ENCODE results near the gene APBB1IP.
"Not testable (repeated sequence)": the region's sequence is repeated elsewhere in the genome, so short reads cannot be mapped to it uniquely, and the experiment has no call there.

Gene APBB1IP

DNA sequence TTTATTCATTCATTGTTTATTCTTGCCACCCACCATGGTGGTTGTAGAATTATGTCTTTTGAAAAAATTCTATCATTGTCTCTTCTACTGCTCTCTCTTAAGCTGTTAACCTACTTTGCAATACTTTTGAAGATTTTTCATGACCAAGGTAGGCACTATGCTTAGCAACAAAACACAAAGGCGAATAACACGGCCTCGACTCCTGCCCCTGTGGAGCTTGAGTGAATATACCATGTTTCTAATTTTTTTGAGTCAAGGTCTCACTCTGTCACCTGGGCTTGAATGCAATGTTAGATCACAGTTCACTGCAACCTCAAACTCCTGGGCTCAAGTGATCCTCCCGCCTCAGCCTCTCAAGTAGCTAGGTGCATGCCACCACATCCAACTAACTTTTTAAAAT, 39.4 kb downstream of the APBB1IP start:
- no peak for DNase-seq (ENCODE audit: low read depth)

GRCh38 chr10:26478061-26478460, 39.9 kb downstream of the APBB1IP start:
- DNase-seq (ENCODE audit: low read depth) = no peak

- DNase-seq (ENCODE audit: low read depth) = no peak
These were observed 41.8 kb downstream of the APBB1IP start for GRCh38 chr10:26479766-26480492.

GRCh38 chr10:26481315-26481692, 43.2 kb downstream of the APBB1IP start:
- no peak for DNase-seq (ENCODE audit: low read depth)

- no peak for DNase-seq (ENCODE audit: low read depth)
These were observed 43.9 kb downstream of the APBB1IP start for GRCh38 chr10:26481914-26482550.

DNA sequence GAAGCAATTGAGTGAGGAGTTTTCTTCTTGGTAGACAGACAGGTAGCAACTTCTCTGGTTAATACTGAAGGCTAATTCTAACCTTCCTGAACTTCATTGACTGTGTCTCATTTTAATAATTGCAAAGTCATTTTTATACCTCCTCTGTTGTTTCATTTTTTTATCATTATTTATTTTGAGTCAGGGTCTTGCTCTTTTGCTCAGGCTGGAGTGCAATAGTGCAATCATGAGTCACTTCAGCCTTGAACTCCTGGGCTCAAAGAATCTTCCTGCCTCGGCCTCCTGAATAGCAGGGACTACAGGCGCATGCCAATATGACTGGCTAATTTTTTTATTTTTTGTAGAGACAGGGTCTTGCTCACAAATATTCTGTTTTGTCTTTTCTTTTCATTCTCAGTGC, 45.4 kb downstream of the APBB1IP start:
- no peak for DNase-seq (ENCODE audit: low read depth)

DNA sequence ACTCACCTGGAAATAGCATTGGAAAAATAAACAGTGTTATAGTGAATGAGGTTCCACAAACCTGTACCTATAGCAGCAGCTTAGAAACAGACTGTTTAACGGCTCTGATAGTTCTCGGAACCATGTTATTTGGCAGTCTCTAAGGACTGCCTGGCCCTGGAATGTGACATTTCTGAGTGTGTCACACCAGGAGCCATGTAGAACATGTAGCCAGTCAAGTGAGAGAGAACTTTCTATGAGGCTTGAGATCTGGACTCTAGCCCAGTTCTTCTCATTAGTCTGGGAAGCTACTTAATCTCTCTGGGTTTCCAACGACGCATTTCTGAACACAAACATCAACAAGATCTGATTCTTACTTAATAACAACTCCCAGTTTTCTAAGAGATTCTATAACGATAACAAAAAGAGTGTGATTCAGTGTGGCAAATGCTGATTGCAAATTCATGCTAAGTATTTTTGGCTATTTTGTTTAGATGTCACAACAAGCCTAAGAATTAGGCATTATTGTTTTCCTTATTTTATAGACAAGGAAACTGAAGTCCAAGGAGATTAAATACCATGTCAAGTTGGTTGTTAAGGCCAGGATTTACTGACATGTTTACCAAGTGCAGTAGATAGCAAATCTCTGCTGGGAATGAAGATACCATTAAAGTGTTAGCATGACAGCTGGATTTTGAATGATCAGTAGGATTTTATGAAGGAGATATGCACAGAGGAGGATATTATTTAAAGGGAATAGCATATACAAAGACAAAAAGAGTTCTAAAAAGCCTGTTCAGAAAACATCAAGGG, 47.2 kb downstream of the APBB1IP start:
- peak; percentile 46 for DNase-seq (ENCODE audit: low read depth)

DNA sequence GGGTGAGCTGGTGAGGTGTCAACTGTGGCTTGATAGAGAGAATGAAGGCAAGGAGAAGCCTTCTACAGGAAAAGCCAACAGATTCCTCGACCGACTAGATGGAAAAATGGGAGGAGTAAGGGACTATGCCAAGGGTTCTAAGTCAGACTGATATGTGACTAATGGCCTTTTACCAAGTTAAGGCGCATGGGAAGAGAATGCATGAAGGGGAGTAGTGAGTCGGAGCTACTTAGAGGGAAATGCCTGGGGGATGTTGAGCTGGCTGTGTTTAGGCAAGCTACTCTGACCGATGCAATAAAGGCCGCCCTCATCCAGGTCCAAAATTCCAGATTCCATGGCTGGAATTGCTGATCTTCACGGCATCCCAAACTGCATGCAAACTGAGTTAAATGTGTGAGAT, 48.2 kb downstream of the APBB1IP start:
- peak; percentile 61 for DNase-seq (ENCODE audit: low read depth)

- peak; percentile 80 for DNase-seq (ENCODE audit: low read depth)
These were observed 49.1 kb downstream of the APBB1IP start for GRCh38 chr10:26486990-26487850.

GRCh38 chr10:26488344-26488743, 50.2 kb downstream of the APBB1IP start:
- DNase-seq (ENCODE audit: low read depth) = no peak

- DNase-seq (ENCODE audit: low read depth) = no peak
These were observed 50.9 kb downstream of the APBB1IP start for GRCh38 chr10:26489081-26489480.

GRCh38 chr10:26490367-26490766, 52.2 kb downstream of the APBB1IP start:
- not testable (repeated sequence) for DNase-seq (ENCODE audit: low read depth)

- DNase-seq (ENCODE audit: low read depth) = no peak
These were observed 53.1 kb downstream of the APBB1IP start for GRCh38 chr10:26491276-26491675.

DNA sequence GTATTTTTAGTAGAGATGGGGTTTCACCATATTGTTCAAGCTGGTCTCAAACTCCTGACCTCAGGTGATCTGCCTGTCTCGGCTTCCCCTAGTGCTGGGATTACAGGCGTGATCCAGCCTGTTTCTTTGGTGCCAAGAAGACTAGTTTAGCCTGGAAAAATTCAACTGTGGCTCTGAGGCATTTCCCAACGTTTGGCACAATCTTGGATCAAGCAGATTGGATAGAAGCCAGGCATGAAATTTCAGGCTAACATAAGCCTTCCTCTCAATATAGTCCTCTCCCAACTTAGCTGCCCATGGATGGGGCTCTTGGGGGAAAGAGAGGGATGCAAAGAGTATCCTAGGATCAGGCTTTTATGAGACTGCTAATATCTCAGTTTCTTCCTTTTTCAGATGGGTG, 53.8 kb downstream of the APBB1IP start:
- no peak for DNase-seq (ENCODE audit: low read depth)

DNA sequence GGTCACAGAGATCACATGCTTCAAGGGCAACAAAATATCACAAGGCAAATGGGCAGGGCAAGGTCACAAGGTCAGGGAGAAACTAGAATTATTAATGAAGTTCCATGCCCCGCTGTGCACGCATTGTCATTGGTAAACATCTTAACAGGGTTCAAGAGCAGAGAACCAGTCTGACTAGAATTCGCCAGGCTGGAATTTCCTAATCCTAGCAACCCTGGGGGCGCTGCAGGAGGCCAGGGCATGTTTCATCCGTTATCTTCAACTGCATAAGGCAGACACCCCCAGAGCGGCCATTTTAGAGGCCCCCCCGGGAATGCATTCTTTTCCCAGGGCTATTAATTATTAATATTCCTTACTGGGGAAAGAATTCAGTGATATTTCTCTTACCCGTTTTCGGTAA, 54.6 kb downstream of the APBB1IP start:
- not testable (repeated sequence) for DNase-seq (ENCODE audit: low read depth)

- DNase-seq (ENCODE audit: low read depth) = no peak
These were observed 55.9 kb downstream of the APBB1IP start for GRCh38 chr10:26494018-26494417.

GRCh38 chr10:26499426-26499825, 61.3 kb downstream of the APBB1IP start:
- no peak for DNase-seq (ENCODE audit: low read depth)

GRCh38 chr10:26502986-26503385, 64.8 kb downstream of the APBB1IP start:
- DNase-seq (ENCODE audit: low read depth) = no peak

DNA sequence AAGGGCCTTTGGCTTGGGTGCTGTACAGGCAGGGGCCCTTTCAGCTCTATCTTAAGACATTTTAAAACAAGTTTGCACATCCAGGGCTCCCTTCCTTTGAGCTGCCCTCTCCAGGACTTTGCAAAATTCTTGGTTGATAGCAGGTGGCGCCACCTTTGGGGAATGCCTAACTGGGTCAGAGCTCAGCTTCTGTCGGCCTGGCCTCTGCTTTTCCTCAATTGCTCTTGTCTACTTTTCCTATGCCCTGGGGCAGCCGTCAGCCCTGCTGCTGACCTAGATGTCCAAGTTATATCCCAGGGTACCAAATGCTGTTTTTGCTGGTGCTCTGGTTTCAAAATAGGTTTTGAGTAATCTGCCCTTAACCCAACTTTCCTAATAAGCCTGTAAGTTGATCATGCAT, 65.8 kb downstream of the APBB1IP start:
- DNase-seq (ENCODE audit: low read depth) = no peak

GRCh38 chr10:26504429-26504828, 66.3 kb downstream of the APBB1IP start:
- not testable (repeated sequence) for DNase-seq (ENCODE audit: low read depth)

DNA sequence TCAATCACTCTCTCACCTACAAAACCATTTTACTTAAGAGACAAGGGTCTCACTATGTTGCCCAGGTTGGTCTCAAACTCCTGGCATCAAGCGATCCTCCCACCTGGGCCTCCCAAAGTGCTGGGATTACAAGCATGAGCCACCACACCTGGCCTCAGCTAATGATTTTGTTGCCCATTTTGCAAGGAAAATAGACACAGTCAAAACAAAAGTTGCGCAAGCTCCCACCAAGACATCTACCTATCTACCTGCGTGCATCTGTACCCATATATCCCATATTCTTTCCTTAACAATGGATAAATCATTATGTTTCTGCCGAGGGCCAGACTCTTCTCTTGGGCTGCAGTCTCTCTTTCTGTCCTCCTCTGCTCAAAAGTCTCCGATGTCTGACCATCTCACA, 67.3 kb downstream of the APBB1IP start:
- DNase-seq (ENCODE audit: low read depth) = no peak

DNA sequence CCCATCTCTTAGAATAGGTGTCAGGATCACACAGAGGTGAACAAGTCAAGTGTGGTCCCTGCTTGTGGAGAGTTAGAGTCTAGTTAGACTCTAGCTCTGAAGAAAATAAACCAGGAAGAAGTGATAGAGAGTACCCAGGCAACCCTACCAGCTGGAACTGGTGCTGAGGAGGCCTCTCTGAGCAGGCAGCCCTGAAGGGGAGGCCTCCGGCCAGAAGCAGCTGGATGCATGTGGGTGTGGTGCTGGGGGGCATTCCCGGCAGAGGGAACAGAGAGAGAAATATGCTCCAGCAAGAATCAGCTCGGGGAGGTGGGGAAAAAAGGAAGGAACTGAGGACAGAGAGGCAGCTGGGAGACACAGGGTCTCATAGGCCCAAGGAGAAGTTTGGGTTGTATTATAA, 68.6 kb downstream of the APBB1IP start:
- DNase-seq (ENCODE audit: low read depth) = no peak

All from iris pigment epithelial cell (primary cell).